HS-27A (cell line): ENCODE results near the gene PFDN2.

Experiments
- DNase-seq: peaks from one replicate; pipeline ENCODE4 v3.0.0-alpha.2; 2012; ENCODE audit warnings: low read depth, missing footprints

The PFDN2 gene

GRCh38 chr1:161117759-161118581 lies at the start of gene PFDN2, which contains the start of gene NIT1:
PFDN2 (minus strand) TSS chr1:161118037; CDS start chr1:161118026, 11 bp downstream.
NIT1 (plus strand) TSS chr1:161118105; CDS start chr1:161118177, 72 bp downstream.
- peak; percentile 48 for DNase-seq

GRCh38 chr1:161166669-161167548 lies 49.1 kb upstream of the PFDN2 start:
- DNase-seq = no peak

GRCh38 chr1:161165742-161166668 lies 48.2 kb upstream of the PFDN2 start, which contains the start of gene PPOX:
PPOX (plus strand) TSS chr1:161166426; CDS start chr1:161166848, 422 bp downstream.
- DNase-seq = peak; percentile 90

- no peak for DNase-seq
Measured at GRCh38 chr1:161164901-161165610, 47.2 kb upstream of the PFDN2 start.

- DNase-seq = no peak
Measured at GRCh38 chr1:161163793-161164192, 46.0 kb upstream of the PFDN2 start.

GRCh38 chr1:161162806-161163205 lies 45.0 kb upstream of the PFDN2 start:
- DNase-seq = no peak

- DNase-seq = no peak
Measured at GRCh38 chr1:161162052-161162451, 44.2 kb upstream of the PFDN2 start.

- no peak for DNase-seq
Measured at GRCh38 chr1:161161652-161162051, 43.8 kb upstream of the PFDN2 start.

- no peak for DNase-seq
Measured at GRCh38 chr1:161160671-161161145, 42.9 kb upstream of the PFDN2 start.

GRCh38 chr1:161159913-161160243 lies 42.0 kb upstream of the PFDN2 start:
- DNase-seq = no peak

- DNase-seq = peak; percentile 66
Measured at GRCh38 chr1:161159087-161159912, 41.5 kb upstream of the PFDN2 start, which contains the start of gene USP21. USP21 (plus strand) TSS chr1:161159500; CDS start chr1:161160641, 1,141 bp downstream.

GRCh38 chr1:161158316-161159010 lies 40.6 kb upstream of the PFDN2 start:
- DNase-seq = no peak

GRCh38 chr1:161157867-161158266 lies 40.0 kb upstream of the PFDN2 start:
- DNase-seq = no peak

- peak; percentile 77 for DNase-seq
Measured at GRCh38 chr1:161153682-161154337, 36.0 kb upstream of the PFDN2 start, which contains the start of gene UFC1. UFC1 (plus strand) TSS chr1:161153978; CDS start chr1:161153998, 20 bp downstream.

- no peak for DNase-seq
Measured at GRCh38 chr1:161153176-161153575, 35.3 kb upstream of the PFDN2 start.

GRCh38 chr1:161145832-161146231 lies 28.0 kb upstream of the PFDN2 start:
- DNase-seq = no peak

- DNase-seq = no peak
Measured at GRCh38 chr1:161140755-161141400, 23.0 kb upstream of the PFDN2 start.

- no peak for DNase-seq
Measured at GRCh38 chr1:161139766-161140165, 21.9 kb upstream of the PFDN2 start.
